Nucleus accumbens (tissue), 56 donors: Measurements from ENCODE around the gene CNTNAP2.

ENCODE experiments used
- DNase-seq, 56 donors: peaks; one replicate each; lab custom pipeline; 2025; lab: John Stamatoyannopoulos, UW

Gene CNTNAP2

GRCh38 chr7:147413557-147413870 is 1296.9 kb downstream of the CNTNAP2 start:
- DNase-seq, result no peak

- DNase-seq, result no peak
Observed at GRCh38 chr7:147415991-147416390, 1299.4 kb downstream of the CNTNAP2 start.

- DNase-seq, result peak in 1 of 56 donors; percentile 1
Observed at GRCh38 chr7:147418966-147419365, 1302.4 kb downstream of the CNTNAP2 start.

GRCh38 chr7:147423875-147424274 is 1307.3 kb downstream of the CNTNAP2 start:
- DNase-seq, result no peak

DNA sequence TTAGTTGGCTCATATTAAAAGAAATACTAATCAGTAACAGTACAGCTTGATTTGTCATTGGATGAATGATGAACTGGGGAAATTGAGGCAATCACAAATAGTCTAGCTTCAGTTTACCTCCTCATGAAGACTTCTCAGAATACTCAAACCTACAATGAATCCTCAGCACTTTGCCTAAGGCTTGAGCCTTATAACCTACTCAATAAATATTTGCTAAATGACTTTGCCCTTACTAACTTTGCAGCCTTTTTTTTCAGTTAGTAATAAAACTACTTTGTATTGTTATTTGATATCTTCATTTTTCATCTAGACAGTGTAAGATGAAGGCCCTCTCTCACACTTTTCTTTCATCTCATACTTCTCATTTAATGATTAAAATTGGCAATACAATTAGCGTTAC is 1311.5 kb downstream of the CNTNAP2 start:
- no peak for DNase-seq

DNA sequence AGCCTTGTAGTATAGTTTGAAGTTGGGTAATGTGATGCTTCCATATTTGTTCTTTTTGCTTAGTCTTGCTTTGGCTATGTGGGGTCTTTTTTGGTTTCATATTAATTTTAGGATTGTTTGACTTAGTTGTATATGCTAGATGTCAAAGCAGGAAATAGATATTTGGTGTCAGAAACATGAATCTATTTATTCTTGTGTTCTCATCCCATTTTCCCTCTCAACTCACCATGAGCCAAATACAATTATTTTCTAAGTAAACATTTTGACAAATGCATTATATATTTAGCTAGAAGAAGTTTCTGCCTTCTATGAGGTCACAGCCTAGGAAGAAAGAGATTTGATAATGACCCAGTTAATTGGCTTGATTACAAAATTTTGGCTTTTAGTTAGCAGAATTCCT is 1313.4 kb downstream of the CNTNAP2 start:
- no peak for DNase-seq

- peak in 25 of 56 donors; percentile 1 to 56 (median 16) for DNase-seq
Observed at GRCh38 chr7:147432079-147432478, 1315.5 kb downstream of the CNTNAP2 start.

- DNase-seq, result peak in 1 of 56 donors; percentile 3
Observed at GRCh38 chr7:147432576-147432975, 1316.0 kb downstream of the CNTNAP2 start.

DNA sequence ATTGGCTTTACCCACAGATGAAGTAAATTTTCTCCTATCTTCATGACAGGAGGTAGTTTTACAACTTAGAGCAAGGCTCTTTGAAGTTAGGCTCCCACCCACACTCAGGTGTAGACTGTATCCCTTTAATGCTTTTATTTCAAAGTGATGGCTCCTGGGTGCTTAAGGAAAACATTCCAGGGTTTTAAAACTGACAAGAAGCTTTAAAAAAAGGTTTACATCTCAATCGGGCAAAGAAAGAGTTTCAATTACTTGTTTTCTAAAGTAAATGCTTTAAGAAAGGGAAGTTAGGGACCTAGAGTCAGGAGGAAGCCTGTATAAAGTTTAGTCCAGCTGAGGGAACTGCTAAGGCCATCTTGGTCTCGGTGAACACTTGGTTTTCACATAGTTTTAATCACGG is 1320.1 kb downstream of the CNTNAP2 start:
- no peak for DNase-seq

DNA sequence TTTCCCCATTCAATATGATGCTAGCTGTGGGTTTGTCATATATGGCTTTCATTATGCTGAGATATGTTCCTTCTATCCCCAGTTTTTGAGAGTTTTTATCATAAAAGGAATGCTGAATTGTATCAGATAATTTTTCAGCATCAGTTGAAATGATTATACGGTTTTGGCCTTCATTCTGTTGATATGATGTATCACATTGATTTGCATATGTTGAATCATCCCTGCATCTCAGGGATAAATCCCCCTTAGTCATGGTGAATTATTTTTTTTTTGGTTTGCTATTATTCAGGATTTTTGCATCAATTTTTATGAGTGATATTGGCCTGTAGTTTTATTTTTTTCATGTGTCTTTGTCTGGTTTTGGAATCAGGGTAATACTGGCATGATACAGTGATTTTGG is 1321.6 kb downstream of the CNTNAP2 start:
- no peak for DNase-seq

- DNase-seq, result no peak
Observed at GRCh38 chr7:147443942-147444341, 1327.3 kb downstream of the CNTNAP2 start.

- DNase-seq, result no peak
Observed at GRCh38 chr7:147452816-147453215, 1336.2 kb downstream of the CNTNAP2 start.

- no peak for DNase-seq
Observed at GRCh38 chr7:147465223-147465622, 1348.6 kb downstream of the CNTNAP2 start.

DNA sequence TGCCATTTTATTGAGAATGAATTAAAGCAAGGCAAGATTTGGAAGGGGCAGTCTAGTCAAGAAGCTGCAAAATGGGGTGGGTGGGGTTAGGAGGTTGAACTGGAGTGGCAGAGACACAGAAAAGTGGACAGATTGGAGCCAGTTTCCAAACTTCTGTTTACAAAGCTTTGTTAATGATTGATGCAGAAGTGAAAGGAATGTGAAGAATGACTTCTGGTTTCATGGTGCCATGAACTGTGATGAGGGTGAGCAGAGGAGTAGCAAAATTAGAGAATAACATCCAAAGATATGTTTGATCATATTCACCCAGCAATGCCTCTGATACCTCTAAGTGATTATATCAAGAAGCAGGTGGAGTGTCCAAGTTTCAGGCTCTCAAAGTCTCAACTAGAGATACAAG is 1356.0 kb downstream of the CNTNAP2 start:
- no peak for DNase-seq

DNA sequence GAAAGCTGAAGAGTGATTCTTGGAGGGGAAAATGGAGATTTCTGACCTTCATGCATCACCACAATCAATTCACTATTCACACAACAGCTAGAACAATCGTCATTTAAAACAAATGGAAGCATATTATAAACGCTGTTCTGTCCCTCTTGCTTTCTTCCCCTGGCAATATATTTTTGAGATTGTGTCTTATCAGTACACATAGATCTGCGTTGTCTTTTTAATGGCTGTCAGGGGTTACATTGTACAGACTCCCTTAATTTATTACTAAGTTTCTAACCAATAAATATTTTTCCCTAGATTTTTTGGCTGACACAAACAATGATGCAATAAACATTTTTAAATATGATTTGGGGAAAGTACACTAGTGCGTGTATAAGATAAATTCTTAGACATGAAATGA is 1358.3 kb downstream of the CNTNAP2 start:
- DNase-seq, result no peak

- no peak for DNase-seq
Observed at GRCh38 chr7:147477526-147477925, 1360.9 kb downstream of the CNTNAP2 start.

GRCh38 chr7:147478796-147479195 is 1362.2 kb downstream of the CNTNAP2 start:
- no peak for DNase-seq

DNA sequence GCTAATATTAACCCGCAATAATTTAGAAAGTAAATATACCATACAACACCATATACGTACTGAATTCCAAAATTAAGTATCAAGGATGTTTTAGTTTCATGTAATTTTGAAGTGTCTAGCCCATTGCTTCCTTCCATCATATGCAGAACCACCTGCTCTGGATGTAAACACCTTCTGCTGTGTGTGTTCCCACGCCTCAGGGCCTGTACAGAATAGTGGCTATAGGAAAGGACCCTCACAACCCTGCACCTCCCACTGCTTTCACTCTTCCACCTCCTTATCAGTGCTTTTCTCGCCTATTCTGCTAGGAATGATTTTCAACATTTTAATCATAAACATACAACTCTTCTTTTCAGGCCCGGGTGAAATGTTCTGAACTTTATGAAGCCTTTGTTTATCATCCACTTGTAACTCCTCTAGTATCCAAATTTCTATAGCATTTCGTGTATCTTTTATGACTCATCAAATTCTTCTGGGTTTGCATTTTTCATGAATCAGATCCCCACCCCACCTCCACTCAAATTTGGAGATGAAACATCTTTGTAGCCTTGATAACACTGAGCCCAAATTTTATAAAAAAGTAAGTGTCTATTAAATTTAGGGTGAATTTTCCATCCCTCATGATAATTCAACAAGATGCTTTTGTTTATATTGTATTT is 1367.2 kb downstream of the CNTNAP2 start:
- DNase-seq, result no peak

- no peak for DNase-seq
Observed at GRCh38 chr7:147485660-147486210, 1369.1 kb downstream of the CNTNAP2 start.

DNA sequence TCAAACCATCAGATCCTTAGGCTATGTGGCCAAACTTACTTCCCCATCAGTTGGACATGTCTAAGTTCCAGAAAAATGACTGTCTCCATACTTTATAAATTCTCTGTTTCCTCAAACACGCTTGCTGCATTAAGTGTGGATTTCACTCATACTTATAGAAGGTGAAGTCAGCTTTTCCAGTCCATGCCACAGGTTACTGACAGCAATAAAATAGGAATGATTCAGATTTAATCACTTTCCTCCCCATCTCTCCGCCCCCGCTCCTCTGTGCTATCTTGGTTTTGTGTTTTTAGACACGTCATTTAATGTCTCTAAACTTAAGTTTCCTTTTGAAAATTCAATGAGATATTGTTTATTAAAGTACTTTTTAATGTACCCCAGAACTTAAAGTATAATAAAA is 1376.0 kb downstream of the CNTNAP2 start:
- DNase-seq, result peak in 8 of 56 donors; percentile 1 to 53 (median 3)

GRCh38 chr7:147496209-147496608 is 1379.6 kb downstream of the CNTNAP2 start:
- no peak for DNase-seq

- no peak for DNase-seq
Observed at GRCh38 chr7:147497246-147497645, 1380.6 kb downstream of the CNTNAP2 start.

DNA sequence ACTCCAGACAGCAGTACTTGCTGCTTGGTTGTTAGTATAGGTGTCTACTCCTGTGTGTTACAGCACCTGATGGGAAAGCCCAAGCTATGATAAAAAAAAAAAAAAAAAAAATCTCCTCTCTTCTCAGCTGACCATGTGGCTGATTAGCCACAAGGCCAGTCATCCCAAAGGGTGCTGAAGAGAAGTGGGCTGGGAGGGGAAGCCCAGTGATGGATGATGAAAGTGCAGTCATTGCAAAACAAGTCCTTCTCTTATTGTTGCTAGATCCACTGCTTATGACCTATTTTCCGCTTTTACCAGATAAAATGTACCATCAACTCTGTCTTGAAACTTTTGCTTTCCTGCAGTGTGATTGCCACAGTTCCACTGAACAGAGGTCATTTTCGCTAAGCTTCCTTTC is 1381.5 kb downstream of the CNTNAP2 start:
- DNase-seq, result no peak
